ENCODE measurements around the gene ST8SIA5. TPM values are rescaled to one million over a fixed set of nuclear protein-coding genes. Genes with fewer than 3 reads are reported as not detected.

ST8SIA5 gene
- total and polyA plus RNA-seq, 4 donors = 0.06 to 0.09 (median 0.08) TPM

DNA sequence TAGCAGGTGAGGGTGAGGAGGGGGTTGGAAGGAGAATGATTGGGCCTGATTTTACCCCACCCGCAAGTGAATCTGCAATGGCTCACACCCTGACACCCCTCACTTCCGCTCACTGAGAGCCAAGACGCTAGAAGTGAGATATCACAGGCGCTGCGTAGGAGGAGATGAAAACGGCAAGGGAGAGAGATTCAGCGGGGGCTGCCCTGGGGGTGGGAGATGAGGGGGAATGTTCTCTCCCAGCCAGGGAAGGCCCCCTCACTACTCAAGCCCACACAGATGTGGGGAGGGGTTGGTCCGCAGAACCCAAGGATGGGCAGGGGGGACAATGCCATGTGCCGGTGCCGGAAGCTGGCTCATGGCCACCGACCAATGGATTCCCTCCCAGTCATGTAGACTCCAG lies 132.7 kb downstream of the ST8SIA5 start:
- H3K9ac ChIP-seq (ENCODE audit: insufficient read depth in 1 of 2, low read length in 2 of 2) = no peak overlapping the region
- H3K4me3 ChIP-seq = no peak overlapping the region
- no peaks in the 10 kb centered on the region for H3K36me3 ChIP-seq (ENCODE audit: control insufficient read depth in 4 of 4, insufficient read depth in 4 of 4, low read length in 4 of 4)
- peak overlapping the region in 1 of 2 donors; percentile 30 for H3K27ac ChIP-seq (ENCODE audit: low read depth in 1 of 2, low read length in 1 of 2)
- no peaks in the 10 kb centered on the region for H3K27me3 ChIP-seq (ENCODE audit: control insufficient read depth in 3 of 3, insufficient read depth in 3 of 3, low read length in 2 of 3)
- ATAC-seq (ENCODE audit: insufficient read depth, low FRiP score) = no peak
- TF ChIP-seq, protein P1, sequence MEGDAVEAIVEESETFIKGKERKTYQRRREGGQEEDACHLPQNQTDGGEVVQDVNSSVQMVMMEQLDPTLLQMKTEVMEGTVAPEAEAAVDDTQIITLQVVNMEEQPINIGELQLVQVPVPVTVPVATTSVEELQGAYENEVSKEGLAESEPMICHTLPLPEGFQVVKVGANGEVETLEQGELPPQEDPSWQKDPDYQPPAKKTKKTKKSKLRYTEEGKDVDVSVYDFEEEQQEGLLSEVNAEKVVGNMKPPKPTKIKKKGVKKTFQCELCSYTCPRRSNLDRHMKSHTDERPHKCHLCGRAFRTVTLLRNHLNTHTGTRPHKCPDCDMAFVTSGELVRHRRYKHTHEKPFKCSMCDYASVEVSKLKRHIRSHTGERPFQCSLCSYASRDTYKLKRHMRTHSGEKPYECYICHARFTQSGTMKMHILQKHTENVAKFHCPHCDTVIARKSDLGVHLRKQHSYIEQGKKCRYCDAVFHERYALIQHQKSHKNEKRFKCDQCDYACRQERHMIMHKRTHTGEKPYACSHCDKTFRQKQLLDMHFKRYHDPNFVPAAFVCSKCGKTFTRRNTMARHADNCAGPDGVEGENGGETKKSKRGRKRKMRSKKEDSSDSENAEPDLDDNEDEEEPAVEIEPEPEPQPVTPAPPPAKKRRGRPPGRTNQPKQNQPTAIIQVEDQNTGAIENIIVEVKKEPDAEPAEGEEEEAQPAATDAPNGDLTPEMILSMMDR (IDR thresholded peaks at IDR 0.05; ENCODE audit: control extremely low read depth, extremely low read depth) = no peak
- H3K9me3 ChIP-seq (ENCODE audit: control insufficient read depth in 4 of 4, insufficient read depth in 3 of 4, low read length in 3 of 4) = no peaks in the 10 kb centered on the region
- no peak for DNase-seq
- H3K4me1 ChIP-seq (ENCODE audit: control insufficient read depth in 5 of 5, insufficient read depth in 5 of 5, low read length in 5 of 5) = peaks cover 0 to 7% (median 0%) of the 10 kb centered on the region in 5 donors
- 67 to 84% methylated on average over 11 of the region's 11 CpGs for WGBS, 2 donors

DNA sequence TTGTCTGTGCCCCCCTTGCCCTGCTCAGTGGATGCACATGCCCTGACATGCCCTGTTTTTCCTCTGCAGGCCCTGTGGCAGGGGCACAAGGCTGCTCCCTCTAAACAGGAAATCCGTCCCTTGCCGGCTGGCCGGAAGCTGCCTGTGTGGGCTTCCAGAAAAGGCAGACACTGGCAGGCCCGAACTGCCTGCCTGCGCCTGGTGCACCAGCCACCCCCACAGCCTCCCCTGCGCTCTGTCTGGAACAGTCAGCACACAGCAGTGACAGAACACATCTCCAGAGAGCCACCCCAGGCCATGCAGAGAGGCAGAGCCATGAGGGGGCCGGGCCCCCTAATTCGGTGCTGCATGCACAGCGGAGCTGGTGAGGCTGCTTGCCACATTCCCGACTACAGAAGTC lies 133.3 kb downstream of the ST8SIA5 start:
- DNase-seq = peak in 2 of 3 donors; percentile 16 to 35

DNA sequence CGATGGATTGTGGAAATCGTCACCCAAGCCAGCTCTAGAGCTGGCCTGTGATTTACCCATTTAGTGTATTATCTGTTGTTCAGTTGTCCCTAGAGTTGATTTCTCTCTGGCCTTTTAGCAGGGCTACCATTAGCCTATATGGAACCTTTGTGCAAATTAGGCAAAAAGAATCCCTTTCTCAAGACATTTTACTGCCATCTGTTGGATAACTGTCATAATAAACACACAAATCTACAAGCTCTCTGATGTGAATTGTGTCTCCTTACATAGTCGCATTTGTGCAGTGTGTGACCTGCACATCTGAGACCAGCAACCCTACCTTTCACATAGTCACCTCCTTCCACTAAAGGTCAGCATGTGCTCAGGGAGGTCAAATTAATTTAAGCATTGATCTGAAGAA lies 133.9 kb downstream of the ST8SIA5 start:
- Histone ChIP-seq H3K36me3 (ENCODE audit: control insufficient read depth in 4 of 4, insufficient read depth in 4 of 4, low read length in 4 of 4) (no peaks in the 10 kb centered on the region), H3K4me1 (ENCODE audit: control insufficient read depth in 5 of 5, insufficient read depth in 5 of 5, low read length in 5 of 5) (peaks cover 0 to 7% (median 0%) of the 10 kb centered on the region in 5 donors), H3K9me3 (ENCODE audit: control insufficient read depth in 4 of 4, insufficient read depth in 3 of 4, low read length in 3 of 4) (no peaks in the 10 kb centered on the region), H3K27ac (ENCODE audit: low read depth in 1 of 2, low read length in 1 of 2) (no peak overlapping the region), H3K27me3 (ENCODE audit: control insufficient read depth in 3 of 3, insufficient read depth in 3 of 3, low read length in 2 of 3) (no peaks in the 10 kb centered on the region), H3K4me3 (no peak overlapping the region), H3K9ac (ENCODE audit: insufficient read depth in 1 of 2, low read length in 2 of 2) (no peak overlapping the region)
- DNase-seq (peak in 2 of 3 donors; percentile 9 to 29), ATAC-seq (ENCODE audit: insufficient read depth, low FRiP score) (no peak)
- TF ChIP-seq, protein P1 (IDR thresholded peaks at IDR 0.05; ENCODE audit: control extremely low read depth, extremely low read depth) = no peak
- WGBS, 2 donors = 76 to 84% methylated on average over 3 of the region's 3 CpGs

More for the DNA sequence above, 133.3 kb downstream of the ST8SIA5 start:
- Histone ChIP-seq H3K9me3 (ENCODE audit: control insufficient read depth in 4 of 4, insufficient read depth in 3 of 4, low read length in 3 of 4) (no peaks in the 10 kb centered on the region), H3K27me3 (ENCODE audit: control insufficient read depth in 3 of 3, insufficient read depth in 3 of 3, low read length in 2 of 3) (no peaks in the 10 kb centered on the region), H3K4me1 (ENCODE audit: control insufficient read depth in 5 of 5, insufficient read depth in 5 of 5, low read length in 5 of 5) (peaks cover 0 to 7% (median 0%) of the 10 kb centered on the region in 5 donors), H3K9ac (ENCODE audit: insufficient read depth in 1 of 2, low read length in 2 of 2) (no peak overlapping the region), H3K36me3 (ENCODE audit: control insufficient read depth in 4 of 4, insufficient read depth in 4 of 4, low read length in 4 of 4) (no peaks in the 10 kb centered on the region), H3K4me3 (no peak overlapping the region), H3K27ac (ENCODE audit: low read depth in 1 of 2, low read length in 1 of 2) (peak overlapping the region in 1 of 2 donors; percentile 30)
- TF ChIP-seq, protein P1 (IDR thresholded peaks at IDR 0.05; ENCODE audit: control extremely low read depth, extremely low read depth) = no peak
- ATAC-seq (ENCODE audit: insufficient read depth, low FRiP score) = no peak
- 30 to 44% methylated on average over 10 of the region's 10 CpGs for WGBS, 2 donors

DNA sequence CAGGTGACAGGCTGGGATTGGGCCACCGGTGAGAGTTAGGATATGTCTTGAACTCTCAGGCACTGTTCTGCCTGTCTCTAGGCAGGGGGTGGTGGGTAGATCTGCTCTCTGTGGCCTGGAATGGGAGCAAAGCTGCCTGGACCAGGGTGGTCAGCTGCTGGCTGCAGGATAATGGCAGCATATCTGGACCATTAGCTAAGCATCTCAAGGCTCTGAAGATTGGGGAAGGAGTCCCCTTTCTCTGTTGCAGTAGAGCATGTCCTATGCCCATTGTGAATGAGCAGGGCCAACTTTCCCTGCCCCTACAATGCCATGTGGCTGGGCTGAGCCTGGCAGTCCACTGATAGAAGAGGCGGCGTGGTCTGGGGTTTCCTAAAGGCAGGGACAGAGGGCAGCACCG lies 134.4 kb downstream of the ST8SIA5 start:
- H3K36me3 ChIP-seq (ENCODE audit: control insufficient read depth in 4 of 4, insufficient read depth in 4 of 4, low read length in 4 of 4) = no peaks in the 10 kb centered on the region
- TF ChIP-seq, protein P1 (IDR thresholded peaks at IDR 0.05; ENCODE audit: control extremely low read depth, extremely low read depth) = no peak
- peaks cover 0 to 7% (median 0%) of the 10 kb centered on the region in 5 donors for H3K4me1 ChIP-seq (ENCODE audit: control insufficient read depth in 5 of 5, insufficient read depth in 5 of 5, low read length in 5 of 5)
- no peaks in the 10 kb centered on the region for H3K9me3 ChIP-seq (ENCODE audit: control insufficient read depth in 4 of 4, insufficient read depth in 3 of 4, low read length in 3 of 4)
- H3K4me3 ChIP-seq = no peak overlapping the region
- ATAC-seq (ENCODE audit: insufficient read depth, low FRiP score) = no peak
- H3K9ac ChIP-seq (ENCODE audit: insufficient read depth in 1 of 2, low read length in 2 of 2) = no peak overlapping the region
- H3K27ac ChIP-seq (ENCODE audit: low read depth in 1 of 2, low read length in 1 of 2) = no peak overlapping the region
- no peak for DNase-seq
- H3K27me3 ChIP-seq (ENCODE audit: control insufficient read depth in 3 of 3, insufficient read depth in 3 of 3, low read length in 2 of 3) = no peaks in the 10 kb centered on the region
- 90 to 94% methylated on average over 4 of the region's 4 CpGs for WGBS, 2 donors
